BLaER1 treated with 17β-estradiol and CSF1 and Interleukin-3, amounts not matched to agents 10 nM and 100 nM (cell line): ENCODE measurements around the gene NOL4L.

Source experiments
- H3K27ac ChIP-seq, 11 experiments: shearing (Covaris generic); formaldehyde crosslinking; 2 replicates each; pipeline ENCODE4 v1.8.1; 2022
- H3K27me3 ChIP-seq, 11 experiments: shearing (Covaris generic); formaldehyde crosslinking; 2 replicates each; pipeline ENCODE4 v1.8.1; 2022
- H3K36me3 ChIP-seq, 11 experiments: shearing (Covaris generic); formaldehyde crosslinking; 2 replicates each; pipeline ENCODE4 v1.8.1; 2022
- H3K4me1 ChIP-seq, 10 experiments: shearing (Covaris generic); formaldehyde crosslinking; 2 replicates each; pipeline ENCODE4 v1.8.1; 2022
- H3K4me2 ChIP-seq, 11 experiments: shearing (Covaris generic); formaldehyde crosslinking; 2 replicates each; pipeline ENCODE4 v1.8.1; 2022
- H3K4me3 ChIP-seq, 10 experiments: shearing (Covaris generic); formaldehyde crosslinking; 2 replicates each; pipeline ENCODE4 v1.8.1; 2022
- H3K9ac ChIP-seq, 11 experiments: shearing (Covaris generic); formaldehyde crosslinking; 2 replicates each; pipeline ENCODE4 v1.8.1; 2022
- H3K9me3 ChIP-seq, 11 experiments: shearing (Covaris generic); formaldehyde crosslinking; replicated peaks in 1 of 11; 2 replicates each; pipeline ENCODE4 v1.8.1; 2022
- H4K20me1 ChIP-seq, 11 experiments: shearing (Covaris generic); formaldehyde crosslinking; 2 replicates each; pipeline ENCODE4 v1.8.1; 2022
- Cebpa-rat ChIP-seq, 11 experiments: shearing (Covaris generic); IDR thresholded peaks; 2 replicates each; pipeline ENCODE4 v1.8.1; 2022

Gene NOL4L

GRCh38 chr20:32527052-32527446 lies 58.1 kb downstream of the NOL4L start:
- H3K4me3 ChIP-seq: peak overlapping the region in 2 of 10 experiments; percentile 20 to 24; a peak in 2 of 20 replicates
- peaks cover 78 to 99% (median 80%) of the 10 kb centered on the region in 10 experiments for H3K4me1 ChIP-seq
- 0 out of 22 replicates have a peak, but pooled peaks cover 0 to 4% (median 0%) of the 10 kb centered on the region in 11 experiments for H3K27me3 ChIP-seq
- H3K4me2 ChIP-seq: peak overlapping the region; percentile 80 to 95 (median 90)
- H3K9me3 ChIP-seq: no peaks in the 10 kb centered on the region
- no peak for TF ChIP-seq Cebpa-rat (IDR thresholded peaks at IDR 0.05)
- H3K27ac ChIP-seq: peak overlapping the region in 8 of 11 experiments; percentile 25 to 79 (median 70); a peak in 15 of 22 replicates
- peaks cover 3 to 64% (median 19%) of the 10 kb centered on the region in 11 experiments; a peak in 17 of 22 replicates for H4K20me1 ChIP-seq
- H3K36me3 ChIP-seq: no peaks in the 10 kb centered on the region; a peak in 1 of 22 replicates
- peak overlapping the region in 10 of 11 experiments; percentile 36 to 79 (median 66); a peak in 15 of 22 replicates for H3K9ac ChIP-seq

GRCh38 chr20:32526541-32526940 lies 58.6 kb downstream of the NOL4L start:
- H3K27me3 ChIP-seq: 0 out of 22 replicates have a peak, but pooled peaks cover 0 to 4% (median 0%) of the 10 kb centered on the region in 11 experiments
- peaks cover 3 to 69% (median 21%) of the 10 kb centered on the region in 11 experiments; a peak in 17 of 22 replicates for H4K20me1 ChIP-seq
- H3K4me2 ChIP-seq: peak overlapping the region; percentile 80 to 95 (median 90)
- peak overlapping the region in 2 of 11 experiments; percentile 28 to 79; a peak in 6 of 22 replicates for H3K27ac ChIP-seq
- H3K9ac ChIP-seq: peak overlapping the region in 5 of 11 experiments; percentile 9 to 79 (median 67); a peak in 3 of 22 replicates
- H3K36me3 ChIP-seq: no peaks in the 10 kb centered on the region; a peak in 1 of 22 replicates
- H3K9me3 ChIP-seq: no peaks in the 10 kb centered on the region
- no peak overlapping the region for H3K4me3 ChIP-seq
- peaks cover 81 to 99% (median 85%) of the 10 kb centered on the region in 10 experiments for H3K4me1 ChIP-seq
- TF ChIP-seq Cebpa-rat (IDR thresholded peaks at IDR 0.05): no peak

GRCh38 chr20:32526125-32526524 lies 59.0 kb downstream of the NOL4L start:
- peaks cover 81 to 100% (median 89%) of the 10 kb centered on the region in 10 experiments for H3K4me1 ChIP-seq
- H3K9me3 ChIP-seq: no peaks in the 10 kb centered on the region
- H3K36me3 ChIP-seq: peaks cover 0 to 2% (median 0%) of the 10 kb centered on the region in 11 experiments; a peak in 2 of 22 replicates
- H4K20me1 ChIP-seq: peaks cover 3 to 72% (median 21%) of the 10 kb centered on the region in 11 experiments; a peak in 17 of 22 replicates
- H3K9ac ChIP-seq: no peak overlapping the region; a peak in 1 of 22 replicates
- TF ChIP-seq Cebpa-rat (IDR thresholded peaks at IDR 0.05): no peak
- peak overlapping the region in 1 of 11 experiments; percentile 28; a peak in 3 of 22 replicates for H3K27ac ChIP-seq
- peak overlapping the region; percentile 80 to 95 (median 90) for H3K4me2 ChIP-seq
- 0 out of 22 replicates have a peak, but pooled peaks cover 0 to 4% (median 0%) of the 10 kb centered on the region in 11 experiments for H3K27me3 ChIP-seq
- H3K4me3 ChIP-seq: no peak overlapping the region

GRCh38 chr20:32524829-32525501 lies 60.2 kb downstream of the NOL4L start:
- TF ChIP-seq Cebpa-rat (IDR thresholded peaks at IDR 0.05): no peak
- peak overlapping the region in 5 of 11 experiments; percentile 6 to 43 (median 30); a peak in 5 of 22 replicates for H3K9ac ChIP-seq
- H3K9me3 ChIP-seq: no peaks in the 10 kb centered on the region
- H4K20me1 ChIP-seq: peaks cover 3 to 78% (median 21%) of the 10 kb centered on the region in 11 experiments; a peak in 17 of 22 replicates
- no peak overlapping the region for H3K4me3 ChIP-seq
- peaks cover 0 to 12% (median 0%) of the 10 kb centered on the region in 11 experiments; a peak in 2 of 22 replicates for H3K36me3 ChIP-seq
- peak overlapping the region; percentile 79 to 94 (median 89) for H3K4me2 ChIP-seq
- H3K27me3 ChIP-seq: 0 out of 22 replicates have a peak, but pooled peaks cover 0 to 4% (median 0%) of the 10 kb centered on the region in 11 experiments
- peaks cover 81 to 100% (median 100%) of the 10 kb centered on the region in 10 experiments for H3K4me1 ChIP-seq
- H3K27ac ChIP-seq: peak overlapping the region in 2 of 11 experiments; percentile 29 to 33; a peak in 4 of 22 replicates

- no peak overlapping the region for H3K4me3 ChIP-seq
- no peak for TF ChIP-seq Cebpa-rat (IDR thresholded peaks at IDR 0.05)
- peaks cover 69 to 100% (median 99%) of the 10 kb centered on the region in 10 experiments for H3K4me1 ChIP-seq
- peak overlapping the region; percentile 71 to 94 (median 89) for H3K4me2 ChIP-seq
- H3K9ac ChIP-seq: peak overlapping the region in 5 of 11 experiments; percentile 11 to 43 (median 25); a peak in 6 of 22 replicates
- H3K27me3 ChIP-seq: 0 out of 22 replicates have a peak, but pooled peaks cover 0 to 4% (median 0%) of the 10 kb centered on the region in 11 experiments
- peaks cover 8 to 23% (median 10%) of the 10 kb centered on the region in 11 experiments; a peak in 16 of 22 replicates for H3K36me3 ChIP-seq
- H3K9me3 ChIP-seq: no peaks in the 10 kb centered on the region
- peaks cover 3 to 68% (median 21%) of the 10 kb centered on the region in 11 experiments; a peak in 17 of 22 replicates for H4K20me1 ChIP-seq
- peak overlapping the region in 3 of 11 experiments; percentile 15 to 43 (median 29); a peak in 3 of 22 replicates for H3K27ac ChIP-seq
These were observed 61.4 kb downstream of the NOL4L start for GRCh38 chr20:32523613-32524213.

GRCh38 chr20:32522776-32523612 lies 62.1 kb downstream of the NOL4L start:
- H4K20me1 ChIP-seq: peaks cover 3 to 61% (median 21%) of the 10 kb centered on the region in 11 experiments; a peak in 17 of 22 replicates
- peak overlapping the region in 3 of 11 experiments; percentile 8 to 43 (median 15); a peak in 4 of 22 replicates for H3K27ac ChIP-seq
- H3K4me3 ChIP-seq: no peak overlapping the region
- no peaks in the 10 kb centered on the region for H3K9me3 ChIP-seq
- H3K36me3 ChIP-seq: peaks cover 11 to 30% (median 16%) of the 10 kb centered on the region in 11 experiments; a peak in 16 of 22 replicates
- no peaks in the 10 kb centered on the region for H3K27me3 ChIP-seq
- peak overlapping the region; percentile 71 to 94 (median 89) for H3K4me2 ChIP-seq
- peaks cover 66 to 100% (median 99%) of the 10 kb centered on the region in 10 experiments for H3K4me1 ChIP-seq
- no peak for TF ChIP-seq Cebpa-rat (IDR thresholded peaks at IDR 0.05)
- peak overlapping the region in 7 of 11 experiments; percentile 9 to 30 (median 18); a peak in 9 of 22 replicates for H3K9ac ChIP-seq

GRCh38 chr20:32522526-32522775 lies 62.7 kb downstream of the NOL4L start:
- Histone ChIP-seq H3K9ac (peak overlapping the region in 6 of 11 experiments; percentile 9 to 30 (median 18); a peak in 4 of 22 replicates), H3K27me3 (no peaks in the 10 kb centered on the region), H3K4me1 (peaks cover 66 to 100% (median 99%) of the 10 kb centered on the region in 10 experiments), H3K9me3 (no peaks in the 10 kb centered on the region), H3K27ac (peak overlapping the region in 2 of 11 experiments; percentile 2 to 8; a peak in 3 of 22 replicates), H3K36me3 (peaks cover 11 to 35% (median 20%) of the 10 kb centered on the region in 11 experiments; a peak in 16 of 22 replicates), H3K4me2 (peak overlapping the region; percentile 28 to 94 (median 89)), H3K4me3 (no peak overlapping the region), H4K20me1 (peaks cover 3 to 58% (median 21%) of the 10 kb centered on the region in 11 experiments; a peak in 17 of 22 replicates)
- TF ChIP-seq Cebpa-rat (IDR thresholded peaks at IDR 0.05): no peak
